Measurements from ENCODE around the gene LACC1.

Gene LACC1

GRCh38 chr13:43879755-43880181 is at the start of gene LACC1:
LACC1 (plus strand) TSS chr13:43879904; CDS start chr13:43880986, 1,082 bp downstream.
- no peak for DNase-seq

GRCh38 chr13:43830497-43830881 is 49.2 kb upstream of the LACC1 start:
- no peak for DNase-seq

- no peak for DNase-seq
These were observed 48.6 kb upstream of the LACC1 start for GRCh38 chr13:43831088-43831487.

GRCh38 chr13:43835701-43836100 is 44.0 kb upstream of the LACC1 start:
- DNase-seq = no peak

GRCh38 chr13:43838909-43839308 is 40.8 kb upstream of the LACC1 start:
- DNase-seq = no peak

- DNase-seq = no peak
These were observed 33.1 kb upstream of the LACC1 start for GRCh38 chr13:43846496-43847158.

GRCh38 chr13:43848001-43848649 is 31.6 kb upstream of the LACC1 start:
- DNase-seq = no peak

GRCh38 chr13:43850873-43851272 is 28.8 kb upstream of the LACC1 start:
- no peak for DNase-seq

GRCh38 chr13:43852923-43853404 is 26.7 kb upstream of the LACC1 start:
- no peak for DNase-seq

GRCh38 chr13:43861863-43862262 is 17.8 kb upstream of the LACC1 start:
- no peak for DNase-seq

- DNase-seq = no peak
These were observed 14.8 kb upstream of the LACC1 start for GRCh38 chr13:43864921-43865320.

- DNase-seq = no peak
These were observed 13.8 kb upstream of the LACC1 start for GRCh38 chr13:43865892-43866291.

GRCh38 chr13:43872181-43872580 is 7.5 kb upstream of the LACC1 start:
- no peak for DNase-seq

- no peak for DNase-seq
These were observed 5.1 kb upstream of the LACC1 start for GRCh38 chr13:43874504-43875092.

GRCh38 chr13:43876366-43876765 is 3.3 kb upstream of the LACC1 start:
- no peak for DNase-seq

- no peak for DNase-seq
These were observed 2.4 kb upstream of the LACC1 start for GRCh38 chr13:43877326-43877725.

- DNase-seq = no peak
These were observed 1.9 kb upstream of the LACC1 start for GRCh38 chr13:43877766-43878165.

GRCh38 chr13:43878892-43879754 is 581 bp upstream of the LACC1 start, which contains the start of gene CCDC122:
CCDC122 (minus strand) TSS chr13:43879740; CDS start chr13:43869376, 10,364 bp downstream.
- peak; percentile 9 for DNase-seq

GRCh38 chr13:43880214-43880855 is 631 bp downstream of the LACC1 start:
- no peak for DNase-seq

GRCh38 chr13:43880926-43881325 is 1.2 kb downstream of the LACC1 start:
- DNase-seq = no peak

GRCh38 chr13:43881580-43881979 is 1.9 kb downstream of the LACC1 start:
- DNase-seq = no peak

GRCh38 chr13:43883631-43884030 is 3.9 kb downstream of the LACC1 start:
- DNase-seq = no peak

- DNase-seq = no peak
These were observed 4.5 kb downstream of the LACC1 start for GRCh38 chr13:43884222-43884621.

All from NCI-H2029 (cell line).